Measurements from ENCODE around the gene EDEM3. TPM values are rescaled to one million over a fixed set of nuclear protein-coding genes. Genes with fewer than 3 reads are reported as not detected.
A peak's percentile ranks its signal among the peaks of the same experiment; 100 is the strongest.

The EDEM3 gene, protein sequence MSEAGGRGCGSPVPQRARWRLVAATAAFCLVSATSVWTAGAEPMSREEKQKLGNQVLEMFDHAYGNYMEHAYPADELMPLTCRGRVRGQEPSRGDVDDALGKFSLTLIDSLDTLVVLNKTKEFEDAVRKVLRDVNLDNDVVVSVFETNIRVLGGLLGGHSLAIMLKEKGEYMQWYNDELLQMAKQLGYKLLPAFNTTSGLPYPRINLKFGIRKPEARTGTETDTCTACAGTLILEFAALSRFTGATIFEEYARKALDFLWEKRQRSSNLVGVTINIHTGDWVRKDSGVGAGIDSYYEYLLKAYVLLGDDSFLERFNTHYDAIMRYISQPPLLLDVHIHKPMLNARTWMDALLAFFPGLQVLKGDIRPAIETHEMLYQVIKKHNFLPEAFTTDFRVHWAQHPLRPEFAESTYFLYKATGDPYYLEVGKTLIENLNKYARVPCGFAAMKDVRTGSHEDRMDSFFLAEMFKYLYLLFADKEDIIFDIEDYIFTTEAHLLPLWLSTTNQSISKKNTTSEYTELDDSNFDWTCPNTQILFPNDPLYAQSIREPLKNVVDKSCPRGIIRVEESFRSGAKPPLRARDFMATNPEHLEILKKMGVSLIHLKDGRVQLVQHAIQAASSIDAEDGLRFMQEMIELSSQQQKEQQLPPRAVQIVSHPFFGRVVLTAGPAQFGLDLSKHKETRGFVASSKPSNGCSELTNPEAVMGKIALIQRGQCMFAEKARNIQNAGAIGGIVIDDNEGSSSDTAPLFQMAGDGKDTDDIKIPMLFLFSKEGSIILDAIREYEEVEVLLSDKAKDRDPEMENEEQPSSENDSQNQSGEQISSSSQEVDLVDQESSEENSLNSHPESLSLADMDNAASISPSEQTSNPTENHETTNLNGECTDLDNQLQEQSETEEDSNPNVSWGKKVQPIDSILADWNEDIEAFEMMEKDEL
- polyA plus RNA-seq (22.5 to 23.6 TPM (median 22.8 TPM) in 3 replicates), polyA minus RNA-seq (12.3 to 104 TPM (median 63.0 TPM) in 3 replicates)
- 21.7 TPM for polyA plus RNA-seq (2011; ENCODE audit: low read depth)
- polyA plus RNA-seq (2011; cell fraction: cytosol; rRNA removed): 5.0 and 9.4 TPM in 2 replicates
- 27.9 and 37.4 TPM in 2 replicates for polyA plus RNA-seq (2011; cell fraction: nucleus; rRNA removed)
- 11.3 and 13.9 TPM in 2 replicates for polyA plus RNA-seq (2012; ENCODE audit: low replicate concordance)
- 18.6 TPM for polyA minus RNA-seq (2011; cell fraction: cytosol; rRNA and poly(A)+ RNA removed)
- polyA minus RNA-seq (2011; cell fraction: nucleus; rRNA and poly(A)+ RNA removed): 29.1 and 118 TPM in 2 replicates

DNA sequence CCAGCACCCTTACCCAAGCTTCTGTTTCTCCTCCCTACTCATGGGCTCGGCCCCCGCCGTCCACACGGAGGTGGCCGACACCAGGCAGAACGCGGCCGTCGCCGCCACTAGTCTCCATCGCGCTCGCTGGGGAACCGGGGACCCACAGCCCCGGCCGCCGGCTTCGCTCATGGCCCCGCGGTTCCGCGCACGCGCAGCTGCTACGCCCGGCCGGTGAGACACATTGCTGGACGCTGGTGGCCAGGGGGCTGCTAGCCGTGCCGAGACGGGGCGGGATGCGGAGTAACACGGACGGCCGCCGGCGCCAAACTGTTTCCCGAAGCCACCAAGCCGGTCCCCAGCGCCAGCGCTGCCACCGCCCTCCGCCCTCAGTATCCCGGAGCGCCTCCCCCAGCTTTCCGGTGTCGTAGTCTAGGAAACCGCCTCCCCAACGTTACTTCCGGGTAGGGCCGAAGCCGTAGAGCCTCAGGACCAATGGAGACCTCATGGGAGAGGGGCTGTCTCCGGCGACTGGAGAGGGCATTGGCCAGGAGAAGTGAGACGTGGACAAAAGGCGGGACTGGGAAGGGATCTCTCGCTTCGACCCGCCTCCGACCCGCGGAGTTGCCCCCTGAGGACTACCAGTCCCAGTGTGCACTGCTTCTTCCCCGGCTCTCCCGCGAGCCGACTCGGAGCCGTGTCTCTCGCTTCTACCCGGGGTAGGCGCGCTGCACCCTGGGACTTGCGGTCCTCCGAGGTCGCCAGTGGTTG lies at the start of gene EDEM3:
EDEM3 (minus strand) TSS at position 383 of the 750 bp plus-strand sequence; CDS start at position 171, 212 bp downstream.
- dilution Hi-C loops (cut with MboI; ENCODE audit: extremely low pct_ligation_motif_present, low sequenced_read_pairs): no loop called here
- TF ChIP-seq EZH2 (IDR thresholded peaks at IDR 0.05; ENCODE audit: low read length): no peak
- TF ChIP-seq, protein P1, sequence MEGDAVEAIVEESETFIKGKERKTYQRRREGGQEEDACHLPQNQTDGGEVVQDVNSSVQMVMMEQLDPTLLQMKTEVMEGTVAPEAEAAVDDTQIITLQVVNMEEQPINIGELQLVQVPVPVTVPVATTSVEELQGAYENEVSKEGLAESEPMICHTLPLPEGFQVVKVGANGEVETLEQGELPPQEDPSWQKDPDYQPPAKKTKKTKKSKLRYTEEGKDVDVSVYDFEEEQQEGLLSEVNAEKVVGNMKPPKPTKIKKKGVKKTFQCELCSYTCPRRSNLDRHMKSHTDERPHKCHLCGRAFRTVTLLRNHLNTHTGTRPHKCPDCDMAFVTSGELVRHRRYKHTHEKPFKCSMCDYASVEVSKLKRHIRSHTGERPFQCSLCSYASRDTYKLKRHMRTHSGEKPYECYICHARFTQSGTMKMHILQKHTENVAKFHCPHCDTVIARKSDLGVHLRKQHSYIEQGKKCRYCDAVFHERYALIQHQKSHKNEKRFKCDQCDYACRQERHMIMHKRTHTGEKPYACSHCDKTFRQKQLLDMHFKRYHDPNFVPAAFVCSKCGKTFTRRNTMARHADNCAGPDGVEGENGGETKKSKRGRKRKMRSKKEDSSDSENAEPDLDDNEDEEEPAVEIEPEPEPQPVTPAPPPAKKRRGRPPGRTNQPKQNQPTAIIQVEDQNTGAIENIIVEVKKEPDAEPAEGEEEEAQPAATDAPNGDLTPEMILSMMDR (optimal IDR thresholded peaks at IDR 0.05 in 1 of 3, IDR thresholded peaks at IDR 0.05 in 1 of 3, conservative IDR thresholded peaks at IDR 0.05 in 1 of 3; ENCODE audit: extremely low read depth in 1 of 3, insufficient read depth in 2 of 3, low read length in 3 of 3): no peak
- H3K4me3 ChIP-seq (ENCODE audit: control insufficient read depth in 2 of 3, extremely low read depth in 1 of 3, insufficient read depth in 2 of 3, low read depth in 1 of 3, low read length in 3 of 3): peak within 1 kb of the TSS; percentile 78 to 96 (median 96)
- peaks cover 17% of the 10 kb centered on the region for H3K79me2 ChIP-seq (ENCODE audit: control insufficient read depth, insufficient read depth, low read length)
- FAIRE-seq (peak; percentile 90), DNase-seq (ENCODE audit: low read depth, low spot score) (peak; percentile 90)
- H3K9me3 ChIP-seq (ENCODE audit: control insufficient read depth, low read depth, low read length): no peaks in the 10 kb centered on the region
- no peaks in the 10 kb centered on the region for H4K20me1 ChIP-seq (ENCODE audit: control insufficient read depth, extremely low read depth, insufficient read depth, low read length)
- no peaks in the 10 kb centered on the region for H3K27me3 ChIP-seq (ENCODE audit: control insufficient read depth, extremely low read depth, insufficient read depth, low read length)
- peak within 1 kb of the TSS; percentile 97 for H2AFZ ChIP-seq (ENCODE audit: control insufficient read depth, low read length)
- peak within 1 kb of the TSS; percentile 84 for H3K9ac ChIP-seq (ENCODE audit: control insufficient read depth, extremely low read depth, insufficient read depth, low read length)
- no peaks in the 10 kb centered on the region for H3K36me3 ChIP-seq (ENCODE audit: control insufficient read depth in 2 of 2, extremely low read depth in 1 of 2, insufficient read depth in 2 of 2, low read length in 2 of 2)
- peaks cover 11% of the 10 kb centered on the region for H3K4me1 ChIP-seq (ENCODE audit: control insufficient read depth, extremely low read depth, insufficient read depth, low read length)
- H3K4me2 ChIP-seq (ENCODE audit: control insufficient read depth, extremely low read depth, insufficient read depth, low read depth, low read length): peak within 1 kb of the TSS; percentile 91
- peak within 1 kb of the TSS; percentile 91 for H3K27ac ChIP-seq (ENCODE audit: control insufficient read depth, insufficient read depth, low read length)
- H3K9me1 ChIP-seq (ENCODE audit: control insufficient read depth, extremely low read depth, insufficient read depth, low read length): no peaks in the 10 kb centered on the region

DNA sequence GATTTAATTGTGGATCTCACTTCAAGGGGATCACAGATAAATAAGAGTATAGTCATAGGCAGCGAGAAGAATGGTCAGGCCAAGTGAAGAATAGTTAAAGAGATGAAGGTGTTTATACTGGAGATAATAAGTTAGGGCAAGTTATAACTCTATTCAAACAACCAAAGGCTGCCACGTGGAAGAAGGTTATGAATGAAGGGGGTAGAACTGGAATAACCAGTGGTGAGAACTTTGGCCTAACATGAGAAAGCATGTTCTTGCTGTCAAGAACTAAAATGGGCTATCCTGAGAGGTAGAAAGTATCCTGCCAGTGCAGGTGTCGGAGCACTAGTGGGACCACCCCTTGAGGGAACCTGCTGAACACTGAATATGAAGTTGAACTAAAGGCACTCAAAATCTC lies 49.6 kb upstream of the EDEM3 start:
- dilution Hi-C loops (cut with MboI; ENCODE audit: extremely low pct_ligation_motif_present, low sequenced_read_pairs): no loop called here
- H3K9ac ChIP-seq (ENCODE audit: control insufficient read depth, extremely low read depth, insufficient read depth, low read length): no peak overlapping the region
- no peaks in the 10 kb centered on the region for H4K20me1 ChIP-seq (ENCODE audit: control insufficient read depth, extremely low read depth, insufficient read depth, low read length)
- no peaks in the 10 kb centered on the region for H3K79me2 ChIP-seq (ENCODE audit: control insufficient read depth, insufficient read depth, low read length)
- FAIRE-seq: no peak
- no peak overlapping the region for H3K4me3 ChIP-seq (ENCODE audit: control insufficient read depth in 2 of 3, extremely low read depth in 1 of 3, insufficient read depth in 2 of 3, low read depth in 1 of 3, low read length in 3 of 3)
- H3K27me3 ChIP-seq (ENCODE audit: control insufficient read depth, extremely low read depth, insufficient read depth, low read length): no peaks in the 10 kb centered on the region
- H3K4me1 ChIP-seq (ENCODE audit: control insufficient read depth, extremely low read depth, insufficient read depth, low read length): no peaks in the 10 kb centered on the region
- H3K4me2 ChIP-seq (ENCODE audit: control insufficient read depth, extremely low read depth, insufficient read depth, low read depth, low read length): no peak overlapping the region
- no peak overlapping the region for H2AFZ ChIP-seq (ENCODE audit: control insufficient read depth, low read length)
- peaks cover 0 to 9% of the 10 kb centered on the region in 2 experiments for H3K36me3 ChIP-seq (ENCODE audit: control insufficient read depth in 2 of 2, extremely low read depth in 1 of 2, insufficient read depth in 2 of 2, low read length in 2 of 2)
- H3K27ac ChIP-seq (ENCODE audit: control insufficient read depth, insufficient read depth, low read length): no peak overlapping the region
- no peak for DNase-seq (ENCODE audit: low read depth, low spot score)
- no peaks in the 10 kb centered on the region for H3K9me3 ChIP-seq (ENCODE audit: control insufficient read depth, low read depth, low read length)
- H3K9me1 ChIP-seq (ENCODE audit: control insufficient read depth, extremely low read depth, insufficient read depth, low read length): no peaks in the 10 kb centered on the region
- TF ChIP-seq EZH2 (IDR thresholded peaks at IDR 0.05; ENCODE audit: low read length): no peak
- TF ChIP-seq, protein P1 (optimal IDR thresholded peaks at IDR 0.05 in 1 of 3, IDR thresholded peaks at IDR 0.05 in 1 of 3, conservative IDR thresholded peaks at IDR 0.05 in 1 of 3; ENCODE audit: extremely low read depth in 1 of 3, insufficient read depth in 2 of 3, low read length in 3 of 3): no peak

All from keratinocyte (primary cell).